Endothelial cell of umbilical vein (primary cell): ENCODE data around the gene GPRIN2. TPM values are rescaled to one million over a fixed set of nuclear protein-coding genes. Genes with fewer than 3 reads are reported as not detected.

Experiments
- BruUV-seq: library from RNA; stranded (reverse); fragments of 400-500 nt; replicated peaks from 2 replicates; lab custom pipeline; 2021; lab: Mats Ljungman, UMichigan
- CTCF ChIA-PET: fragments of 300-600, 350-600 bp; sonication (Branson Sonifier 250); formaldehyde crosslinking; loops from one replicate; lab custom pipeline; 2021; ENCODE audit warnings: antibody characterized with exemption, inconsistent platforms; lab: Charles Lee
- POLR2A ChIA-PET: fragments of 300-600, 350-600 bp; sonication (Branson Sonifier 250); formaldehyde crosslinking; loops from one replicate; lab custom pipeline; 2021; ENCODE audit warnings: antibody characterized with exemption, inconsistent platforms; lab: Charles Lee
- DNase-seq: peaks from one replicate; pipeline ENCODE4 v3.0.0-alpha.2; 2011; ENCODE audit warnings: low read depth, low spot score
- FAIRE-seq: peaks from 2 replicates; lab custom pipeline; 2011; peaks lifted over from hg19 to GRCh38; lab: Jason Lieb, UNC
- H2AFZ ChIP-seq: 2 replicates; pipeline ENCODE4 v1.6.0; 2012; ENCODE audit warnings: low read depth, low read length, control low read depth, inconsistent platforms
- H3K27ac ChIP-seq: 2 replicates; pipeline ENCODE4 v1.5.1; 2011; ENCODE audit warnings: low read depth, mild to moderate bottlenecking, control low read depth, low read length, moderate library complexity; ENCODE audit not compliant: insufficient read depth
- H3K27me3 ChIP-seq, 2 experiments: 2 replicates each; pipeline versions ENCODE4 v1.6.0 to v1.6.1; 2011; ENCODE audit warnings: low read length in 2 of 2, mixed read lengths in 1 of 2; ENCODE audit not compliant: control insufficient read depth in 2 of 2, insufficient read depth in 2 of 2
- H3K36me3 ChIP-seq, 2 experiments: 2 replicates in 1 of 2; 3 replicates in 1 of 2; pipeline ENCODE4 v1.5.1; 2011; ENCODE audit warnings: low read length in 2 of 2, mild to moderate bottlenecking in 1 of 2, moderate library complexity in 1 of 2; ENCODE audit not compliant: control insufficient read depth in 2 of 2, insufficient read depth in 2 of 2; ENCODE audit errors: extremely low read depth in 1 of 2
- H3K4me1 ChIP-seq: 3 replicates; pipeline ENCODE4 v1.5.1; 2011; ENCODE audit warnings: mild to moderate bottlenecking, low read length; ENCODE audit not compliant: control insufficient read depth, insufficient read depth; ENCODE audit errors: extremely low read depth
- H3K4me2 ChIP-seq: 2 replicates; pipeline ENCODE4 v1.6.1; 2011; ENCODE audit warnings: low read length, control low read depth, mixed read lengths; ENCODE audit not compliant: insufficient read depth
- H3K4me3 ChIP-seq, 3 experiments: fragments of 200-600 bp in 1 of 3; sonication (generic), shearing (Covaris generic) in 1 of 3; replicated peaks in 1 of 3; 2 replicates each; pipeline ENCODE4 v1.5.1; 2011 to 2016; ENCODE audit warnings: control low read depth in 3 of 3, low read length in 3 of 3, mild to moderate bottlenecking in 2 of 3, inconsistent platforms in 1 of 3, low read depth in 1 of 3, moderate library complexity in 1 of 3; ENCODE audit not compliant: insufficient read depth in 1 of 3
- H3K79me2 ChIP-seq: 2 replicates; pipeline ENCODE4 v1.6.0; 2012; ENCODE audit warnings: low read length, inconsistent platforms; ENCODE audit not compliant: control insufficient read depth, insufficient read depth
- H3K9ac ChIP-seq: replicated peaks from 2 replicates; pipeline ENCODE3; 2011; ENCODE audit warnings: low read length, control low read depth; ENCODE audit not compliant: insufficient read depth; ENCODE audit errors: extremely low read depth
- H3K9me1 ChIP-seq: replicated peaks from 3 replicates; pipeline ENCODE4 v1.6.0; 2011; ENCODE audit warnings: mild to moderate bottlenecking, low read length; ENCODE audit not compliant: control insufficient read depth, insufficient read depth; ENCODE audit errors: extremely low read depth
- H3K9me3 ChIP-seq: replicated peaks from 2 replicates; pipeline ENCODE4 v1.5.1; 2012; ENCODE audit warnings: low read length, inconsistent platforms; ENCODE audit not compliant: control insufficient read depth, insufficient read depth
- H4K20me1 ChIP-seq: replicated peaks from 2 replicates; pipeline ENCODE3; 2011; ENCODE audit warnings: mild to moderate bottlenecking, low read length; ENCODE audit not compliant: control insufficient read depth, insufficient read depth; ENCODE audit errors: extremely low read depth
- FOS ChIP-seq: IDR thresholded peaks from 2 replicates; pipeline ENCODE4 v1.6.1; 2011; ENCODE audit warnings: mild to moderate bottlenecking, low read length, moderate library complexity, borderline replicate concordance; ENCODE audit not compliant: insufficient read depth
- GATA2 ChIP-seq: IDR thresholded peaks from 2 replicates; pipeline ENCODE4 v1.7.0; 2011; ENCODE audit warnings: low read depth, mild to moderate bottlenecking, moderate library complexity, mixed read lengths, low read length; ENCODE audit not compliant: insufficient read length, insufficient read depth
- JUN ChIP-seq: IDR thresholded peaks from 2 replicates; pipeline ENCODE4 v1.6.1; 2011; ENCODE audit warnings: borderline replicate concordance, low read depth; ENCODE audit not compliant: insufficient read length, insufficient read depth
- MAX ChIP-seq: IDR thresholded peaks from 2 replicates; pipeline ENCODE4 v1.6.1; 2011; ENCODE audit not compliant: insufficient read depth, insufficient read length
- MYC ChIP-seq: IDR thresholded peaks from one replicate; pipeline ENCODE4 v1.6.1; 2011; ENCODE audit warnings: mild to moderate bottlenecking, low read depth, low read length
- POLR2A ChIP-seq: IDR thresholded peaks from 2 replicates; pipeline ENCODE4 v1.6.1; 2012; ENCODE audit warnings: low read depth, mild to moderate bottlenecking, control low read depth, low read length
- POLR2AphosphoS5 ChIP-seq: IDR thresholded peaks from 2 replicates; pipeline ENCODE4 v1.6.1; 2012; ENCODE audit warnings: low read depth, mild to moderate bottlenecking, control low read depth, low read length, moderate library complexity; ENCODE audit not compliant: insufficient read depth
- dilution Hi-C: fragments of 300-500 bp; cut with MboI; formaldehyde crosslinking; loops from one replicate; pipeline ENCODE4 v1.15.0; 2019; ENCODE audit warnings: low sequenced_read_pairs; ENCODE audit not compliant: extremely low pct_ligation_motif_present
- intact Hi-C: fragments of 100-400 bp; cut with micrococcal nuclease; formaldehyde crosslinking; loops from one replicate; pipeline ENCODE4 v1.10.0; 2022
- polyA plus RNA-seq, 4 experiments: library from polyadenylated mRNA; depleted of rRNA in 3 of 4; stranded (reverse) in 3 of 4; unstranded in 1 of 4; fragments of >200 nt; gene quantifications; 2 replicates each; pipeline versions ENCODE4 v1.2.1 to v1.2.3, GENCODE V29; 2011 to 2012; ENCODE audit warnings: missing spikeins in 1 of 4
- total RNA-seq: library from RNA; stranded (reverse); gene quantifications from 2 replicates; pipeline ENCODE4 v1.2.3, GENCODE V29; 2021

The GPRIN2 gene
- total and polyA plus RNA-seq, 2 donors (not counting 3 experiments of a cell fraction or from before 2014, with no cell fraction given): not detected

GRCh38 chr10:46528171-46528671 lies 28.2 kb downstream of the GPRIN2 start:
- H3K4me2 ChIP-seq: no peak overlapping the region
- TF ChIP-seq MYC: no peak
- no peak for TF ChIP-seq POLR2AphosphoS5
- no peak for TF ChIP-seq MAX
- TF ChIP-seq FOS: no peak
- no peak for TF ChIP-seq GATA2
- no peak for TF ChIP-seq POLR2A
- no peak for TF ChIP-seq JUN
- ChIA-PET POLR2A (no interaction called here), CTCF (interaction anchor here (1.5 kb wide), 1 partner anchor 9 kb away, joined by 4 read pairs; no protein-coding TSS in a partner anchor)
- H3K9me3 ChIP-seq: no peaks in the 10 kb centered on the region
- FAIRE-seq (no peak), DNase-seq (no peak)
- intact Hi-C loops (no loop called here), dilution Hi-C loops (no loop called here)
- H3K9me1 ChIP-seq: no peaks in the 10 kb centered on the region
- no peaks in the 10 kb centered on the region for H3K4me1 ChIP-seq
- H3K79me2 ChIP-seq: no peaks in the 10 kb centered on the region
- H3K27me3 ChIP-seq: peaks cover 0 to 4% of the 10 kb centered on the region in 2 experiments
- H4K20me1 ChIP-seq: no peaks in the 10 kb centered on the region
- no peaks in the 10 kb centered on the region for H3K36me3 ChIP-seq
- H2AFZ ChIP-seq: no peak overlapping the region
- H3K27ac ChIP-seq: no peak overlapping the region
- H3K4me3 ChIP-seq: no peak overlapping the region
- no peak overlapping the region for H3K9ac ChIP-seq
- no TSS peak for BruUV-seq

- Histone ChIP-seq H3K4me2 (no peak overlapping the region), H3K36me3 (no peaks in the 10 kb centered on the region), H3K4me1 (no peaks in the 10 kb centered on the region), H3K9me1 (no peaks in the 10 kb centered on the region), H3K27me3 (peaks cover 0 to 4% of the 10 kb centered on the region in 2 experiments), H3K9ac (no peak overlapping the region), H2AFZ (no peak overlapping the region), H3K4me3 (no peak overlapping the region), H3K9me3 (no peaks in the 10 kb centered on the region), H3K27ac (no peak overlapping the region), H3K79me2 (no peaks in the 10 kb centered on the region), H4K20me1 (no peaks in the 10 kb centered on the region)
- no TSS peak for BruUV-seq
- intact Hi-C loops (no loop called here), dilution Hi-C loops (no loop called here)
- no peak for FAIRE-seq
- ChIA-PET POLR2A (no interaction called here), CTCF (interaction anchor here (1.5 kb wide), 1 partner anchor 10 kb away, joined by 4 read pairs; no protein-coding TSS in a partner anchor)
- no peak for DNase-seq
- TF ChIP-seq MYC: no peak
- no peak for TF ChIP-seq POLR2AphosphoS5
- TF ChIP-seq FOS: no peak
- no peak for TF ChIP-seq JUN
Measured at GRCh38 chr10:46527241-46527811, 29.1 kb downstream of the GPRIN2 start.
